HEK293T (cell line): Measurements from ENCODE around the gene RNF19B.

ENCODE experiments used
- CTCF ChIA-PET: fragments of 350-600 bp; formaldehyde crosslinking; extraction: SDS; loops from one replicate; lab custom pipeline; 2021; ENCODE audit warnings: antibody characterized with exemption, inconsistent platforms; lab: Yijun Ruan, JAX
- POLR2A ChIA-PET: fragments of 350-600 bp; formaldehyde crosslinking; extraction: SDS; loops from one replicate; lab custom pipeline; 2020; ENCODE audit warnings: antibody characterized with exemption, inconsistent platforms; lab: Yijun Ruan, JAX
- DNase-seq: peaks from one replicate; pipeline ENCODE4 v3.0.0; 2012; ENCODE audit warnings: mixed read lengths; ENCODE audit errors: extremely low spot score
- ARNT ChIP-seq: fragments of 450-650 bp; IDR thresholded peaks from 2 replicates; pipeline ENCODE4 v1.6.1; 2017; ENCODE audit warnings: mild to moderate bottlenecking
- BHLHE40 ChIP-seq: fragments of 450-650 bp; IDR thresholded peaks from 2 replicates; pipeline ENCODE4 v1.6.1; 2016; ENCODE audit warnings: mild to moderate bottlenecking, moderate library complexity, borderline replicate concordance
- CTBP1 ChIP-seq: fragments of 450-650 bp; IDR thresholded peaks from 2 replicates; pipeline ENCODE4 v1.6.1; 2016; ENCODE audit warnings: borderline replicate concordance
- ELF4 ChIP-seq: fragments of 450-650 bp; IDR thresholded peaks from 2 replicates; pipeline ENCODE4 v1.6.1; 2017; ENCODE audit warnings: antibody characterized with exemption
- FOXA1 ChIP-seq: fragments of 450-650 bp; IDR thresholded peaks from 2 replicates; pipeline ENCODE4 v1.6.1; 2016; ENCODE audit warnings: mild to moderate bottlenecking
- FOXK2 ChIP-seq: fragments of 450-650 bp; IDR thresholded peaks from 2 replicates; pipeline ENCODE4 v1.6.1; 2016; ENCODE audit warnings: mild to moderate bottlenecking
- FOXM1 ChIP-seq: fragments of 450-650 bp; IDR thresholded peaks from 2 replicates; pipeline ENCODE4 v1.6.1; 2017; ENCODE audit warnings: mild to moderate bottlenecking, borderline replicate concordance
- HDGF ChIP-seq: fragments of 450-650 bp; IDR thresholded peaks from 2 replicates; pipeline ENCODE4 v1.6.1; 2017; ENCODE audit warnings: antibody characterized with exemption, borderline replicate concordance
- L3MBTL2 ChIP-seq: fragments of 450-650 bp; conservative IDR thresholded peaks from 2 replicates; pipeline ENCODE4 v1.6.1; 2016; ENCODE audit warnings: mild to moderate bottlenecking
- LEF1 ChIP-seq: fragments of 450-650 bp; IDR thresholded peaks from 2 replicates; pipeline ENCODE4 v1.6.1; 2017; ENCODE audit warnings: mild to moderate bottlenecking, borderline replicate concordance
- NFRKB ChIP-seq: fragments of 450-650 bp; IDR thresholded peaks from 2 replicates; pipeline ENCODE4 v1.6.1; 2016; ENCODE audit warnings: mild to moderate bottlenecking, moderate library complexity
- SP1 ChIP-seq: fragments of 450-650 bp; IDR thresholded peaks from 2 replicates; pipeline ENCODE4 v1.6.1; 2017
- SUZ12 ChIP-seq: fragments of 450-650 bp; IDR thresholded peaks from 2 replicates; pipeline ENCODE4 v1.6.1; 2016; ENCODE audit warnings: mild to moderate bottlenecking
- TARDBP ChIP-seq: fragments of 450-650 bp; IDR thresholded peaks from 2 replicates; pipeline ENCODE4 v1.6.1; 2016
- ZNF384 ChIP-seq: fragments of 450-650 bp; IDR thresholded peaks from 2 replicates; pipeline ENCODE4 v1.6.1; 2016
- TF ChIP-seq, protein P1 (sequence below): fragments of 450-650 bp; IDR thresholded peaks from 2 replicates; pipeline ENCODE4 v1.6.1; 2016

Gene RNF19B

DNA sequence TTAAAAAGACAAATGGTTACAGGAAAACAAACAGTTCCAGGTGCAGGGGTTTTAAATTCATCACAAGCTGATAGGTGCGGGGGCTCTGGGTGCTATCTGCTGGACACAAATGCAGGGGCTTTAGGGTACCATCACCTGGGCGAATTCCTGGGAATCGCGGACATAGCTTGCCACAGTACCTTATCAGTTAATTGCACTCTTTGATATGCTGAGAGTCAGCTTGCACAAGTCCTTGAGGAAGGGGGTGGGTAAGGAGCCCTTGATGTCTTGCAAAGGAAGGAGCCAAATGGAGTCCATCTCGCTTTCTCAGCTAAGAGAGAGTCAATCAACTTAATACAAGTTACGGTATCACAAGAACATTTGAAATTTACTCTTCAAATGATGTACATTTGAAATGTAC, 38.0 kb downstream of the RNF19B start:
- ChIA-PET CTCF (no interaction called here), POLR2A (no interaction called here)
- TF ChIP-seq ZNF384 (no peak), SUZ12 (no peak), CTBP1 (no peak), FOXK2 (no peak), BHLHE40 (no peak), L3MBTL2 (no peak), NFRKB (no peak), SP1 (no peak), FOXM1 (no peak), ELF4 (no peak), TARDBP (no peak), HDGF (no peak), LEF1 (no peak), FOXA1 (no peak), ARNT (no peak)
- TF ChIP-seq, protein P1, sequence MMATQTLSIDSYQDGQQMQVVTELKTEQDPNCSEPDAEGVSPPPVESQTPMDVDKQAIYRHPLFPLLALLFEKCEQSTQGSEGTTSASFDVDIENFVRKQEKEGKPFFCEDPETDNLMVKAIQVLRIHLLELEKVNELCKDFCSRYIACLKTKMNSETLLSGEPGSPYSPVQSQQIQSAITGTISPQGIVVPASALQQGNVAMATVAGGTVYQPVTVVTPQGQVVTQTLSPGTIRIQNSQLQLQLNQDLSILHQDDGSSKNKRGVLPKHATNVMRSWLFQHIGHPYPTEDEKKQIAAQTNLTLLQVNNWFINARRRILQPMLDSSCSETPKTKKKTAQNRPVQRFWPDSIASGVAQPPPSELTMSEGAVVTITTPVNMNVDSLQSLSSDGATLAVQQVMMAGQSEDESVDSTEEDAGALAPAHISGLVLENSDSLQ, result no peak
- no peak for DNase-seq

DNA sequence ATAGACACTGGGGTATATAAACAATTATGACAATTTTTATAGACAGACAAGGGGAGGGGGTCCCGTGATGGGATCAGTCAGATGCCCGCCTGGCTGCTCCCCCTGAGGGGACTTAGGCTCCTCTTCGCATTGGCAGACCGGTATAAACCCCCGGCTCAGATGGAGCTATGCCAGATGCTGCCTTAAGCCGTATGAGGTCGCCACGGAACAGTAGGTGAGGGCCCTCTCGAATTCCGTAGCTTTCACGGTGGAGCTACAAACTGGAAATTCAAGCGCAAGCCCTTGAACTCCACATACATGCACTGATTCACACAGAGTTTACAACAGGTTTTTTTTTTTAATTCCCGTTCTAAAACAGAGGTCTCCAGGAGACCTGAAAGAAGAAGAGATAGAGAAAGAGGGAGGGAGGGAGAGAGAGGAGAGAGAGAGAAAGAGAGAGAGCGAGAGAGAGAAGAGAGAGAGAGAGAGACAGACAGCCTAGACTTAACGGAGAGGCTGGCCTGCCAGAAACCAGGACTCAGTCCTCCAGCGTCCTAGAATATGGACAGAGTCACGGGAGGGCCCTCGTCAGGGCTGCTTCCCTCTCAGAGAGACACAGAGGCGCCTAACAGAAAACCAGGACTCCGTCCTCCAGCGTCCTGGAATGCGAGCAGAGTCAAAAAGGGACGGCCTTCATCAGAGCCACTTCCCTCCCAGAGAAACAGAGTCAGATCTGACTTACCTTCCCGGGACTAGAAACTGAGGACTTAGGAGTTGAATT, 39.0 kb downstream of the RNF19B start:
- no peak for TF ChIP-seq CTBP1
- DNase-seq, result no peak
- CTCF ChIA-PET, result interaction anchor here (0.7 kb wide), 3 partner anchors 11 to 131 kb away, joined by 3 to 5 read pairs (median 3); no protein-coding TSS in a partner anchor
- POLR2A ChIA-PET, result no interaction called here

DNA sequence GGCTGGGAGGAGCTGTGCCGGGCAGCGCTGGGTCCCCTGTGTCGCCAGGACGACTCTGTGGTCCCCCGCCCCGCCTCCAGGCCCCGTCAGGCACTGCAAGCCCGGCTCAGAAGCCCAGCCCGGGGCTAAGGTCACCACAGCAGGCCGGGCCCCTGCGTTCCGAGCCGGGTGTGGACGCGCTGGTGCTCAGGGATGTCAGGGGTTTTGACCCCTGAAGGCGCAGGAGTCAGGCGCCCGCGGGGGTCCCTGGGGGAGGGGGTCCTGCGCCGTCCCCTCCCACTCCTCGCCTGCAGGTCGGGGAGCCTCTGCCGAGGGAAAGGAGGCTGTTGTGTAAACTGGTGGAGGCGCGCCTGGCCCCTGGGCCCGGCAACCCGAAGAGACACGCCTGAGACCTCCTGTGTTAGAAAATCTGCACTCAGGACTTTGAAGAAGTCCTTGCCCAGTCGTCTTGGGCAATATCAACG, 39.7 kb downstream of the RNF19B start:
- CTCF ChIA-PET, result interaction anchor here (0.7 kb wide), 1 partner anchor 33 kb away, joined by 3 read pairs; no protein-coding TSS in a partner anchor
- POLR2A ChIA-PET, result no interaction called here
- TF ChIP-seq BHLHE40 (no peak), SUZ12 (no peak), ZNF384 (no peak), HDGF (no peak), FOXM1 (no peak), ELF4 (no peak), TARDBP (no peak), NFRKB (no peak), ARNT (no peak), LEF1 (no peak), FOXA1 (no peak), SP1 (no peak), FOXK2 (no peak), L3MBTL2 (no peak), CTBP1 (no peak)
- TF ChIP-seq, protein P1, result no peak
- no peak for DNase-seq

DNA sequence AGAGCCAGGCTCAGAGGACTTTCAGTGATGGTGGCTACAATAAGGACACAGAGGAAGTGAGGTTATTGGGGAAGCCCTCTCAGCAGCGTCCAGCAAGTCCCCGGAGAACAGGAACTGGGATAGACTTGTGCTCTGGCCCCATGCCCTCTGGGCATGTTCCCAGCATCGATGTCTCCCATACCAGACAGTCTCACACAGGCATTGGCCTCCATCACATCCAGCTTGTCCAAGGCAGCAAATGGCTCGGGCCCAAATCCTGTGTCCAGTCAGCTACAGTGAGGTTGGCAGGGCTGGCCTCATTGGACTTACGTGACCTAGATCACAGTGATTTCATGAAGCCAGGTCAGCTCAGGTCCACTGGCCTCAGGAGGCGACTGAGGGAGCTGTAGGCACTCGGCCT, 43.8 kb downstream of the RNF19B start:
- DNase-seq, result no peak
- no peak for TF ChIP-seq HDGF
- no peak for TF ChIP-seq CTBP1
- no peak for TF ChIP-seq ELF4
- no peak for TF ChIP-seq BHLHE40
- no peak for TF ChIP-seq FOXM1
- no peak for TF ChIP-seq LEF1
- CTCF ChIA-PET, result no interaction called here
- POLR2A ChIA-PET, result no interaction called here

DNA sequence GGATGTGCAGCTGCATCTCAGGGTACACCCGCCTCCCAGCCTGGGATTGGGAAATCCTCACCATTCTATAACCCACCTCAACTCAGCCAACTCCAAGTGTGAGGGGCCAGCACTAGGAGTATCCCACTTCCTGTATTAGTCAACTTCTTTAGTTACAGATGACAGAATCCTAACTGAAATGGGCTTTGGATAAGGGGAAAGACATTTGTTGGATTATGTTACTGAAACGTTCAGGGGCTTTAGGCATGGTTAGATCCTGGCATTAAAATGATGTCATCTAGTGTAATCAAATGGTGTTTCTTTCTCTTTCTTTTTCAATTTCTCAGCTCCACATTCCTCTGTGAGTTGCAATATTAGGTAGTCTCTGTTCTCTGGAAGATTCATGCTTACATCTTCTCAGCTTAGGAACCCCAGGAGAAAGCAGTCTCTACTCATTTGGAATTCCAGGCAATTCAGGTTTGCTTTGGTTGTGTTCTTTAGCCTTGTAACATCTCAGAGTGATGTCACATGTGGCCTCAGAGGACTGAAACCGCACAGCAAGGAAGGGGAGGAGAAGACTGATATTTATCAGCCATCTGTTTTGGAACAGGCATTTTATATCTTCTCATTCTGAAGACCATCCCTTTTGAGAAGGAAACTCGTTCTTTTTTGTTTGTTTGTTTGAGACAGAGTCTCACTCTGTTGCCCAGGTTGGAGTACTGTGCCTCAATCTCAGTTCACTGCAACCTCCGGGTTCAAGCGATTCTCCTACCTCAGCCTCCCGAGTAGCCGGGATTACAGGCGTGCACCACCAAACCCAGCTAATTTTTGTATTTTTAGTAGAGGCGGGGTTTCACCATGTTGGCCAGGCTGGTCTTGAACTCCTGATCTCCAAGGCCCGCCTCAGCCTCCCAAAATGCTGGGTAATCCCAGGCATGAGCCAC, 44.5 kb downstream of the RNF19B start:
- DNase-seq, result no peak
- TF ChIP-seq L3MBTL2 (no peak), CTBP1 (no peak), FOXA1 (no peak), TARDBP (no peak), FOXM1 (no peak), ARNT (no peak), BHLHE40 (no peak)
- TF ChIP-seq, protein P1, result no peak
- CTCF ChIA-PET, result no interaction called here
- POLR2A ChIA-PET, result no interaction called here

DNA sequence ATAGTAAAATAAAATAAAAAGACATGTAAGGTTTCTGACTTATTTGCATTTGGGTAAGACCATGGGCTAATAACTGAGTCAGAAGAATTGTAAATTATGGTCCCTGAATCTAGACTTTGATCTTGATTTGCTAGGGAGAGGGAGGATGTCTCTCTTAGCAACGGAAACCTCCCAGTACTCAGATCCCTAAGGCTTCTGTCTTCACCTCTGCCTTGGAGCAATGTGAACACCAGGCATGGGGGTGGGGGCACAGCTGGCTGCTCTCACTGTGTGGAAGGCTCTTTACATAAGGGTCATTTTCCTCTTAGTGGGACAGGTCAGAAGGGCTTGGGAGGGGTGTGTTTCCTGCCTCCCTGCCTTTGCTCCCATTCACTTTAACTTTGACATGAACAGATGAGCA, 46.4 kb downstream of the RNF19B start:
- TF ChIP-seq L3MBTL2 (no peak), FOXM1 (no peak), CTBP1 (no peak), ELF4 (no peak), FOXK2 (no peak)
- ChIA-PET POLR2A (no interaction called here), CTCF (no interaction called here)
- no peak for DNase-seq
